WTC11 (cell line): Measurements from ENCODE around the gene FBXO2.

Experiments
- CBFB ChIP-seq: sonication (generic); formaldehyde crosslinking; IDR thresholded peaks from 2 replicates; pipeline ENCODE4 v1.8.1; 2022; ENCODE audit warnings: mild to moderate bottlenecking, low read depth, missing genetic modification reagents
- E2F1 ChIP-seq: sonication (generic); formaldehyde crosslinking; IDR thresholded peaks from 2 replicates; pipeline ENCODE4 v1.8.0; 2022; ENCODE audit warnings: mild to moderate bottlenecking, missing genetic modification reagents
- FOXK1 ChIP-seq: sonication (generic); formaldehyde crosslinking; IDR thresholded peaks from 2 replicates; pipeline ENCODE4 v1.8.0; 2022; ENCODE audit warnings: mild to moderate bottlenecking, moderate library complexity, missing genetic modification reagents
- FOXP1 ChIP-seq: sonication (generic); formaldehyde crosslinking; IDR thresholded peaks from 2 replicates; pipeline ENCODE4 v1.8.0; 2022; ENCODE audit warnings: missing genetic modification reagents, mild to moderate bottlenecking, moderate library complexity, borderline replicate concordance
- GABPB1 ChIP-seq: sonication (generic); formaldehyde crosslinking; IDR thresholded peaks from 2 replicates; pipeline ENCODE4 v1.8.1; 2023; ENCODE audit warnings: mild to moderate bottlenecking, missing genetic modification reagents
- RORB ChIP-seq: fragments of 250-450 bp; sonication (Bioruptor Pico); IDR thresholded peaks from 2 replicates; pipeline ENCODE4 v1.9.0; 2021; ENCODE audit warnings: mild to moderate bottlenecking
- SMAD4 ChIP-seq: sonication (generic); formaldehyde crosslinking; IDR thresholded peaks from 2 replicates; pipeline ENCODE4 v1.8.0; 2022; ENCODE audit warnings: mild to moderate bottlenecking, missing genetic modification reagents
- SOX15 ChIP-seq: fragments of 250-450 bp; sonication (Bioruptor Pico); IDR thresholded peaks from 2 replicates; pipeline ENCODE4 v1.9.0; 2021; ENCODE audit warnings: mild to moderate bottlenecking
- TCF7 ChIP-seq: sonication (generic); formaldehyde crosslinking; IDR thresholded peaks from 2 replicates; pipeline ENCODE4 v1.8.0; 2022; ENCODE audit warnings: mild to moderate bottlenecking, low read depth, missing genetic modification reagents, moderate library complexity
- ZNF121 ChIP-seq: sonication (generic); formaldehyde crosslinking; IDR thresholded peaks from 2 replicates; pipeline ENCODE4 v1.8.0; 2023; ENCODE audit warnings: missing genetic modification reagents
- ZNF263 ChIP-seq: sonication (generic); formaldehyde crosslinking; IDR thresholded peaks from 2 replicates; pipeline ENCODE4 v1.8.1; 2022; ENCODE audit warnings: low read depth, mild to moderate bottlenecking, moderate library complexity, missing genetic modification reagents
- TF ChIP-seq, protein P1 (sequence below): fragments of 200-600 bp; IDR thresholded peaks from 2 replicates; pipeline ENCODE4 v1.8.0; 2022; ENCODE audit warnings: antibody characterized with exemption
- TF ChIP-seq, protein P2 (sequence below): sonication (generic); formaldehyde crosslinking; IDR thresholded peaks from 2 replicates; pipeline ENCODE4 v1.8.0; 2022; ENCODE audit warnings: mild to moderate bottlenecking, missing genetic modification reagents

- TF ChIP-seq TCF7 (CRISPR knock-in tag): no peak
- TF ChIP-seq GABPB1 (CRISPR knock-in tag): no peak
- TF ChIP-seq, protein P1, sequence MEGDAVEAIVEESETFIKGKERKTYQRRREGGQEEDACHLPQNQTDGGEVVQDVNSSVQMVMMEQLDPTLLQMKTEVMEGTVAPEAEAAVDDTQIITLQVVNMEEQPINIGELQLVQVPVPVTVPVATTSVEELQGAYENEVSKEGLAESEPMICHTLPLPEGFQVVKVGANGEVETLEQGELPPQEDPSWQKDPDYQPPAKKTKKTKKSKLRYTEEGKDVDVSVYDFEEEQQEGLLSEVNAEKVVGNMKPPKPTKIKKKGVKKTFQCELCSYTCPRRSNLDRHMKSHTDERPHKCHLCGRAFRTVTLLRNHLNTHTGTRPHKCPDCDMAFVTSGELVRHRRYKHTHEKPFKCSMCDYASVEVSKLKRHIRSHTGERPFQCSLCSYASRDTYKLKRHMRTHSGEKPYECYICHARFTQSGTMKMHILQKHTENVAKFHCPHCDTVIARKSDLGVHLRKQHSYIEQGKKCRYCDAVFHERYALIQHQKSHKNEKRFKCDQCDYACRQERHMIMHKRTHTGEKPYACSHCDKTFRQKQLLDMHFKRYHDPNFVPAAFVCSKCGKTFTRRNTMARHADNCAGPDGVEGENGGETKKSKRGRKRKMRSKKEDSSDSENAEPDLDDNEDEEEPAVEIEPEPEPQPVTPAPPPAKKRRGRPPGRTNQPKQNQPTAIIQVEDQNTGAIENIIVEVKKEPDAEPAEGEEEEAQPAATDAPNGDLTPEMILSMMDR: no peak
- no peak for TF ChIP-seq CBFB (CRISPR knock-in tag)
- no peak for TF ChIP-seq ZNF263 (CRISPR knock-in tag)
- TF ChIP-seq E2F1 (CRISPR knock-in tag): no peak
- TF ChIP-seq ZNF121 (CRISPR knock-in tag): no peak
- TF ChIP-seq, protein P2, sequence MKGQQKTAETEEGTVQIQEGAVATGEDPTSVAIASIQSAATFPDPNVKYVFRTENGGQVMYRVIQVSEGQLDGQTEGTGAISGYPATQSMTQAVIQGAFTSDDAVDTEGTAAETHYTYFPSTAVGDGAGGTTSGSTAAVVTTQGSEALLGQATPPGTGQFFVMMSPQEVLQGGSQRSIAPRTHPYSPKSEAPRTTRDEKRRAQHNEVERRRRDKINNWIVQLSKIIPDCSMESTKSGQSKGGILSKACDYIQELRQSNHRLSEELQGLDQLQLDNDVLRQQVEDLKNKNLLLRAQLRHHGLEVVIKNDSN (CRISPR knock-in tag): no peak
- TF ChIP-seq FOXP1 (CRISPR knock-in tag): no peak
- TF ChIP-seq SMAD4 (CRISPR knock-in tag): no peak
- TF ChIP-seq RORB (CRISPR knock-in tag): no peak
- no peak for TF ChIP-seq FOXK1 (CRISPR knock-in tag)
- TF ChIP-seq SOX15 (CRISPR knock-in tag): no peak
These were observed 51.2 kb downstream of the FBXO2 start for GRCh38 chr1:11602981-11603380.
